ENCODE results near the gene RASSF1.
"Not testable (repeated sequence)": the region's sequence is repeated elsewhere in the genome, so short reads cannot be mapped to it uniquely, and the experiment has no call there.

Gene RASSF1

DNA sequence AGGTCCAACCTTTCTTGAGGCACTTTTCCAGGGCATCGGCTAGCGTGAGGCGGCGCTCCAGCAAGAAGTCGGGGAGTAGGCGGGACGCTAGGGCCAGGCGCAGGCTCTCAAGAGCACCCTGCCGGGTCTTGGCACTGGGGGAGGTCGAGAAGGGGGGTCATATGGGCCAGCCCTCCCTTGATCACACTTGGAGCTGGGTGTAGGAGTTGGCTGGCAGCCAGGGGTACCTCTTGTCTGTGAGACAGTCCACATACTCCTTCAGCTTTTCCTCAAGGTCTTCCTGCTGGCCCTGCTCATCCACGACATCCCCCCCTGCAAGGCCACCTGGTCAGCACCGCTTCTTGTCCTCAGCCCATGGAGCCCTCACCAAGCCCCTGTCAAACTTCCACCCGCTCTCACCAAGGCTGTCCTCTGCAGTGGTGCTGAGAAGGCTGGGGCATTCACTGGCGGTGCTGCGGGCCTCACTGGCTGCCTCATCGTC, 50.4 kb downstream of the RASSF1 start:
- in situ Hi-C loops (cut with MboI; ENCODE audit: low sequenced_read_pairs), result no loop called here

DNA sequence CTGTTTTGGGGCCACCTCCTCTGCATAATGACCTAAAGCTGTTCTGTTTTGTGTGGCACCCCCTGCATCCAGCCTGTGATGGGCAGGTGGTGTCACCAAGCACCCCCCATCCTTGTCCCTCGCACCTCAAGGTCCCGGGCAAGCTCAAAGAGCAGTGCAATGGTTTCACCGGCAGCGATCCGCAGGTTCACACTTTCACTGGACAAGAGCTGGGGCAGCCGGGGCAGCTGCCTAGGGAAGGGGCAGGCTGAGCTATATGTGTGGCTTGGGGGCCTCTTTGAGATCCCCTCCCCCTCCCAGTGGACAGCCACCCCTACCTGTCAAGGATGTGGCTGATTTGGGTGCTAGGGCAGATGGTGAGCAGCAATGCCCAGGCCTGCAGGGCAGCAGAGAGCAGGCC, 51.5 kb downstream of the RASSF1 start:
- in situ Hi-C loops (cut with MboI; ENCODE audit: low sequenced_read_pairs), result no loop called here

DNA sequence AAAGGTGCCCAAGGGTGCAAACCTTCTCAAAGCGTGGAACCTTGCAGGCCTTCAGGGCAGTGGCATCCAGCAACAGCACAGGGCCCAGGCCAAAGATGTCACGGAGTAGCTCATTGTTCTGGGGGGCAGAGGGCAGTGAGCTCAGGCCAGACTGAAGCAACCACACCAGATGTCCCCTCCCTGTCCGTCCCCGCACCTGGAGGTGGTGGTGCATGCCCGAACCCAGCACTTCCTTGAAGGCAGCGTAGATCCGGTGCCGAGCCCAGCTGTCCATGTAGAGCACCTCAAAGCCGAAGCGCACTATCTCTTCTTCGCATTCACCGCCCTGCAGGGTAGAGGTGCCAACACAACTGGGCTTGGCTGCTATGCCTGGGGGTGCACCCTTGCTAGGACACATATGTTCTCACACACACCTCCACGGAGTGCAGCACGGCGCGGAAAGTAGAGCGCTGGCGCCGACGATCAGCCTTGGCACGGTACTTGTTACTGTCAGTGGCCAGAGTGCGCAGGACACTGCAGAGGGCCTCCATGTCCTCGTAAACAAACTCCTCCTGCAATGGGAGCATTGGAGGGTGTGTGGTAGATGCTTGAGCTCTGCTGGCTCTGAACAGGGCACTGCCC, 52.1 kb downstream of the RASSF1 start:
- in situ Hi-C loops (cut with MboI; ENCODE audit: low sequenced_read_pairs), result no loop called here

DNA sequence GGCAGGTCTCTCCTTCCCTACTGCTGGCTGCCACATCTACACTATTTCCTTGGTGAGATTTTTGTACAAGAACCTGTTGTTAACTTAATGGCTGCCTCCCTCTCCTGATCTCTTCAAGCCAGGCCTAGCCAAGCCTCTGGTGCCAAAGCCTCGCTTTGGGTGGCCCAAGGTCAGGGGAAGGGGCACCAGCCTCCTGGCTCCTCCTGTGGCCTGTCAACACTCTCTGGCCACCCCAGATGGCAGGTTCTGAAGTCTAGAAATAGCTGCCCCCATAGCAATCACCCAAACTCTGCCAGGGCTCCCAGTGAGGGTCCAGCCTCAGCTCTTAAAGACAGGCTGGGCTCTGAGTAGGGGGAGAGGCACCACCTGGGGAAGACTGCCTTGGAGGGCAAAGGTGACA, 53.4 kb downstream of the RASSF1 start:
- in situ Hi-C loops (cut with MboI; ENCODE audit: low sequenced_read_pairs), result no loop called here

DNA sequence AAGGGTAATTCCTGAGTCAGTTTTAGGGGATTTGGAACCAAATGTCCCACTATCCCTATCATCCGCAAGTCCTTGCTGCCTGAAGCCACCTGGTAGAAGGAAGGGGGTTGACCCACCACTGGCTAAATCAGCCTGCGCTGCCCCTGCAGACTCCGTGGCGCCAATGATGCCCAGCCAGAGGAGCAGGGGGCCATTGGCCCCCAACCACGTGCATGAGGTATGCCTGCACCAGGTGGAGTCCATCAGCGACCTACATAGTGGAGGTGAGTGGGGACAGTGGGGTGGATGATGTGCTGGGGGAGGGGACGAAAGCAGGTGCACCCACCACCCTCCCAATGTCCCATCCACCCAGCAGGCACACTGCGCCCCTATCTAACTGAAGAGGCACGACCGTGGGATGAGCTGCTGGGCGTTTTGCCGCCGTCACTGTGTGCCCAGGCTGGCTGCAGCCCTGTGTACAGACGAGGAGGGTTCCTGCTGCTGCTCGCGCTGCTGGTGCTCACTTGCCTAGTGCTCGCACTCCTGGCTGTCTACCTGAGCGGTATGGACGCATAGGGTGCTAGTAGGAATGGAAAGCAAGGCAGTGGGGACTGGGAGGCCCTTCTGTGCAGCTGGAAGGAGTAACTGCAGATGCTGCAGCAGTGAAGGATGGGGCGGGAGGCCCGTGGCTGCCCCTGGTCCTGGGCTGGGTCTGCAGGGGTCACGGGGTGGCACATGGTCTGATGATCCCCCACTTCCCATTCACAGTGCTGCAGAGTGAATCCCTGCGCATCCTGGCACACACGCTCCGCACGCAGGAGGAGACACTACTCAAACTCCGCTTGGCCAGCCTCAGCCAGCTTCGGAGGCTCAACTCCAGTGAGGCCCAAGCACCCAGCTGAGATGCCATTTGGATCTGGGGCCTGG, 54.1 kb downstream of the RASSF1 start:
- in situ Hi-C loops (cut with MboI; ENCODE audit: low sequenced_read_pairs), result no loop called here

DNA sequence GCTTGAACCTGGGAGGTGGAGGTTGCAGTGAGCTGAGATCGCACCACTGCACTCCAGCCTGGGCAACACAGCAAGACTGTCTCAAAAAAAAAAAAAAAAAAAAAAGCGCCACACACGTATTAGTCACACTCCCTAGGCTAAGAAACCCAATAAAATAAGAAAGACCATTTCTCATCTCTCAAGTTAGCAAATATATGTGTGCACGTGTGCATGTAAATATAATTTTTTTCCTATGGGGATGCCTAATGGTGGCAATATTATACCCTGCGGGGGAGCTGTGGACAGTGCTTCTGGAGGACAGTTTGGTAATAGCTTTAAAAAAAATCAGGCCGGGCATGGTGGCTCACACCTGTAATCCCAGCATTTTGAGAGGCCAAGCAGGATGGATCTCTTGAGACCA, 56.5 kb downstream of the RASSF1 start:
- in situ Hi-C loops (cut with MboI; ENCODE audit: low sequenced_read_pairs), result not testable (repeated sequence)
